HG03097 (cell line): ENCODE results near the gene PSMA7.

Source experiments
- ATAC-seq: cut with Tn5 transposase; IDR thresholded peaks from one replicate; pipeline ENCODE4 v1.9.1; 2021; ENCODE audit not compliant: unreplicated experiment, low FRiP score

The PSMA7 gene

GRCh38 chr20:62097881-62098407 is 45.2 kb downstream of the PSMA7 start:
- ATAC-seq = no peak

- no peak for ATAC-seq
Measured at GRCh38 chr20:62096421-62097380, 46.5 kb downstream of the PSMA7 start.

GRCh38 chr20:62089393-62089792 is 53.8 kb downstream of the PSMA7 start:
- ATAC-seq = no peak

GRCh38 chr20:62088258-62089127 is 54.7 kb downstream of the PSMA7 start:
- no peak for ATAC-seq

- no peak for ATAC-seq
Measured at GRCh38 chr20:62087632-62088031, 55.6 kb downstream of the PSMA7 start.

- ATAC-seq = no peak
Measured at GRCh38 chr20:62087227-62087626, 56.0 kb downstream of the PSMA7 start.
